Measurements from ENCODE around the gene DLX2. TPM values are rescaled to one million over a fixed set of nuclear protein-coding genes. Genes with fewer than 3 reads are reported as not detected.
A peak's percentile ranks its signal among the peaks of the same experiment; 100 is the strongest.

Gene DLX2
- total and polyA plus RNA-seq, 2 of the 13 experiments (the other 11 are each of a cell fraction or from before 2014, with no cell fraction given) = 0.07 to 0.15 TPM

GRCh38 chr2:172082944-172083627 is 19.6 kb downstream of the DLX2 start (continued):
- TF ChIP-seq TCF7 (IDR thresholded peaks at IDR 0.05; ENCODE audit: low read depth) (no peak), ZBTB3 (CRISPR knock-in tag; IDR thresholded peaks at IDR 0.05; ENCODE audit: borderline replicate concordance, low read depth) (no peak), ZNF30 (CRISPR knock-in tag; IDR thresholded peaks at IDR 0.05) (no peak), ZNF235 (CRISPR knock-in tag; IDR thresholded peaks at IDR 0.05; ENCODE audit: borderline replicate concordance) (no peak), MTF2 (CRISPR knock-in tag; IDR thresholded peaks at IDR 0.05; ENCODE audit: borderline replicate concordance) (0 out of 2 replicates have a peak, but pooled peaks have one; percentile 17), ZSCAN30 (CRISPR knock-in tag; IDR thresholded peaks at IDR 0.05) (no peak), ATRX (CRISPR knock-in tag; IDR thresholded peaks at IDR 0.05; ENCODE audit: borderline replicate concordance) (no peak), PBX2 (CRISPR knock-in tag; IDR thresholded peaks at IDR 0.05) (no peak), NCOA2 (CRISPR knock-in tag; IDR thresholded peaks at IDR 0.05) (no peak), HOXA9 (CRISPR knock-in tag; IDR thresholded peaks at IDR 0.05; ENCODE audit: borderline replicate concordance) (no peak), ZNF777 (CRISPR knock-in tag; IDR thresholded peaks at IDR 0.05) (peak; percentile 94), SIN3B (IDR thresholded peaks at IDR 0.05; ENCODE audit: low read length) (no peak), NFRKB (IDR thresholded peaks at IDR 0.05) (no peak), CHD2 (IDR thresholded peaks at IDR 0.05; ENCODE audit: low read depth, low read length) (0 out of 2 replicates have a peak, but pooled peaks have one; percentile 17), TAF1 (CRISPR knock-in tag; IDR thresholded peaks at IDR 0.05) (no peak), NFE2 (CRISPR knock-in tag; IDR thresholded peaks at IDR 0.05) (no peak), MIER2 (CRISPR knock-in tag; IDR thresholded peaks at IDR 0.05) (no peak), MAFK (conservative IDR thresholded peaks at IDR 0.05 in 1 of 2, IDR thresholded peaks at IDR 0.05 in 1 of 2; ENCODE audit: low read length in 2 of 2) (no peak)
- TF ChIP-seq, protein P1, sequence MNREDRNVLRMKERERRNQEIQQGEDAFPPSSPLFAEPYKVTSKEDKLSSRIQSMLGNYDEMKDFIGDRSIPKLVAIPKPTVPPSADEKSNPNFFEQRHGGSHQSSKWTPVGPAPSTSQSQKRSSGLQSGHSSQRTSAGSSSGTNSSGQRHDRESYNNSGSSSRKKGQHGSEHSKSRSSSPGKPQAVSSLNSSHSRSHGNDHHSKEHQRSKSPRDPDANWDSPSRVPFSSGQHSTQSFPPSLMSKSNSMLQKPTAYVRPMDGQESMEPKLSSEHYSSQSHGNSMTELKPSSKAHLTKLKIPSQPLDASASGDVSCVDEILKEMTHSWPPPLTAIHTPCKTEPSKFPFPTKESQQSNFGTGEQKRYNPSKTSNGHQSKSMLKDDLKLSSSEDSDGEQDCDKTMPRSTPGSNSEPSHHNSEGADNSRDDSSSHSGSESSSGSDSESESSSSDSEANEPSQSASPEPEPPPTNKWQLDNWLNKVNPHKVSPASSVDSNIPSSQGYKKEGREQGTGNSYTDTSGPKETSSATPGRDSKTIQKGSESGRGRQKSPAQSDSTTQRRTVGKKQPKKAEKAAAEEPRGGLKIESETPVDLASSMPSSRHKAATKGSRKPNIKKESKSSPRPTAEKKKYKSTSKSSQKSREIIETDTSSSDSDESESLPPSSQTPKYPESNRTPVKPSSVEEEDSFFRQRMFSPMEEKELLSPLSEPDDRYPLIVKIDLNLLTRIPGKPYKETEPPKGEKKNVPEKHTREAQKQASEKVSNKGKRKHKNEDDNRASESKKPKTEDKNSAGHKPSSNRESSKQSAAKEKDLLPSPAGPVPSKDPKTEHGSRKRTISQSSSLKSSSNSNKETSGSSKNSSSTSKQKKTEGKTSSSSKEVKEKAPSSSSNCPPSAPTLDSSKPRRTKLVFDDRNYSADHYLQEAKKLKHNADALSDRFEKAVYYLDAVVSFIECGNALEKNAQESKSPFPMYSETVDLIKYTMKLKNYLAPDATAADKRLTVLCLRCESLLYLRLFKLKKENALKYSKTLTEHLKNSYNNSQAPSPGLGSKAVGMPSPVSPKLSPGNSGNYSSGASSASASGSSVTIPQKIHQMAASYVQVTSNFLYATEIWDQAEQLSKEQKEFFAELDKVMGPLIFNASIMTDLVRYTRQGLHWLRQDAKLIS (CRISPR knock-in tag; IDR thresholded peaks at IDR 0.05) = no peak
- TF ChIP-seq, protein P2, sequence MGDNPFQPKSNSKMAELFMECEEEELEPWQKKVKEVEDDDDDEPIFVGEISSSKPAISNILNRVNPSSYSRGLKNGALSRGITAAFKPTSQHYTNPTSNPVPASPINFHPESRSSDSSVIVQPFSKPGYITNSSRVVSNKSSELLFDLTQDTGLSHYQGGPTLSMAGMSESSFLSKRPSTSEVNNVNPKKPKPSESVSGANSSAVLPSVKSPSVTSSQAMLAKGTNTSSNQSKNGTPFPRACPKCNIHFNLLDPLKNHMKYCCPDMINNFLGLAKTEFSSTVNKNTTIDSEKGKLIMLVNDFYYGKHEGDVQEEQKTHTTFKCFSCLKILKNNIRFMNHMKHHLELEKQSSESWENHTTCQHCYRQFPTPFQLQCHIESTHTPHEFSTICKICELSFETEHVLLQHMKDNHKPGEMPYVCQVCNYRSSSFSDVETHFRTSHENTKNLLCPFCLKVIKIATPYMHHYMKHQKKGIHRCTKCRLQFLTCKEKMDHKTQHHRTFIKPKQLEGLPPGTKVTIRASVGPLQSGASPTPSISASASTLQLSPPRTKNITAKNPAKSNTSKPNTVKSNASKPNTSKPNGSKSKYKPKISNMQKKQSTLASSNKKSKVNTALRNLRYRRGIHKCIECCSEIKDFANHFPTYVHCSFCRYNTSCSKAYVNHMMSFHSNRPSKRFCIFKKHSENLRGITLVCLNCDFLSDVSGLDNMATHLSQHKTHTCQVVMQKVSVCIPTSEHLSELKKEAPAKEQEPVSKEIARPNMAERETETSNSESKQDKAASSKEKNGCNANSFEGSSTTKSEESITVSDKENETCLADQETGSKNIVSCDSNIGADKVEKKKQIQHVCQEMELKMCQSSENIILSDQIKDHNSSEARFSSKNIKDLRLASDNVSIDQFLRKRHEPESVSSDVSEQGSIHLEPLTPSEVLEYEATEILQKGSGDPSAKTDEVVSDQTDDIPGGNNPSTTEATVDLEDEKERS (CRISPR knock-in tag; IDR thresholded peaks at IDR 0.05) = no peak
- TF ChIP-seq, protein P3, sequence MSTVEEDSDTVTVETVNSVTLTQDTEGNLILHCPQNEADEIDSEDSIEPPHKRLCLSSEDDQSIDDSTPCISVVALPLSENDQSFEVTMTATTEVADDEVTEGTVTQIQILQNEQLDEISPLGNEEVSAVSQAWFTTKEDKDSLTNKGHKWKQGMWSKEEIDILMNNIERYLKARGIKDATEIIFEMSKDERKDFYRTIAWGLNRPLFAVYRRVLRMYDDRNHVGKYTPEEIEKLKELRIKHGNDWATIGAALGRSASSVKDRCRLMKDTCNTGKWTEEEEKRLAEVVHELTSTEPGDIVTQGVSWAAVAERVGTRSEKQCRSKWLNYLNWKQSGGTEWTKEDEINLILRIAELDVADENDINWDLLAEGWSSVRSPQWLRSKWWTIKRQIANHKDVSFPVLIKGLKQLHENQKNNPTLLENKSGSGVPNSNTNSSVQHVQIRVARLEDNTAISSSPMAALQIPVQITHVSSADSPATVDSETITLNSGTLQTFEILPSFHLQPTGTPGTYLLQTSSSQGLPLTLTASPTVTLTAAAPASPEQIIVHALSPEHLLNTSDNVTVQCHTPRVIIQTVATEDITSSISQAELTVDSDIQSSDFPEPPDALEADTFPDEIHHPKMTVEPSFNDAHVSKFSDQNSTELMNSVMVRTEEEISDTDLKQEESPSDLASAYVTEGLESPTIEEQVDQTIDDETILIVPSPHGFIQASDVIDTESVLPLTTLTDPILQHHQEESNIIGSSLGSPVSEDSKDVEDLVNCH (CRISPR knock-in tag; IDR thresholded peaks at IDR 0.05) = no peak
